ENCODE data around the gene IFT80.

- no peak for TF ChIP-seq CTCF (IDR thresholded peaks at IDR 0.05)
- TF ChIP-seq EZH2 (IDR thresholded peaks at IDR 0.05; ENCODE audit: borderline replicate concordance, insufficient read depth, low read depth, low read length, poor library complexity, severe bottlenecking) = no peak
These were observed 1.1 kb upstream of the IFT80 start for GRCh38 chr3:160400030-160400701.
